Measurements from ENCODE around the gene SLAMF8.

SLAMF8 gene

GRCh38 chr1:159879136-159879535 lies 52.5 kb downstream of the SLAMF8 start:
- Histone ChIP-seq H3K4me1 (ENCODE audit: insufficient read depth, low read length) (no peaks in the 10 kb centered on the region), H3K4me3 (ENCODE audit: low read depth in 1 of 2, low read length in 2 of 2) (no peak overlapping the region), H3K36me3 (ENCODE audit: insufficient read depth, low read length) (no peaks in the 10 kb centered on the region), H3K9me3 (ENCODE audit: low read length) (no peaks in the 10 kb centered on the region), H3K9ac (ENCODE audit: low read length) (no peak overlapping the region), H3K27me3 (ENCODE audit: control insufficient read depth in 1 of 2, insufficient read depth in 2 of 2, low read length in 2 of 2) (peaks cover 0 to 5% of the 10 kb centered on the region in 2 donors), H3K27ac (ENCODE audit: low read depth, low read length) (no peak overlapping the region)

- Histone ChIP-seq H3K4me1 (ENCODE audit: insufficient read depth, low read length) (no peaks in the 10 kb centered on the region), H3K27me3 (ENCODE audit: control insufficient read depth in 1 of 2, insufficient read depth in 2 of 2, low read length in 2 of 2) (peaks cover 0 to 5% of the 10 kb centered on the region in 2 donors), H3K9me3 (ENCODE audit: low read length) (no peaks in the 10 kb centered on the region), H3K9ac (ENCODE audit: low read length) (no peak overlapping the region), H3K27ac (ENCODE audit: low read depth, low read length) (no peak overlapping the region), H3K36me3 (ENCODE audit: insufficient read depth, low read length) (no peaks in the 10 kb centered on the region), H3K4me3 (ENCODE audit: low read depth in 1 of 2, low read length in 2 of 2) (no peak overlapping the region)
These were observed 53.3 kb downstream of the SLAMF8 start for GRCh38 chr1:159879977-159880376.

- Histone ChIP-seq H3K9me3 (ENCODE audit: low read length) (no peaks in the 10 kb centered on the region), H3K27me3 (ENCODE audit: control insufficient read depth in 1 of 2, insufficient read depth in 2 of 2, low read length in 2 of 2) (peaks cover 0 to 5% of the 10 kb centered on the region in 2 donors), H3K4me3 (ENCODE audit: low read depth in 1 of 2, low read length in 2 of 2) (no peak overlapping the region), H3K4me1 (ENCODE audit: insufficient read depth, low read length) (no peaks in the 10 kb centered on the region), H3K27ac (ENCODE audit: low read depth, low read length) (no peak overlapping the region), H3K36me3 (ENCODE audit: insufficient read depth, low read length) (no peaks in the 10 kb centered on the region), H3K9ac (ENCODE audit: low read length) (no peak overlapping the region)
These were observed 53.8 kb downstream of the SLAMF8 start for GRCh38 chr1:159880430-159880829.

GRCh38 chr1:159881622-159882526 lies 55.2 kb downstream of the SLAMF8 start:
- Histone ChIP-seq H3K4me1 (ENCODE audit: insufficient read depth, low read length) (no peaks in the 10 kb centered on the region), H3K9me3 (ENCODE audit: low read length) (no peaks in the 10 kb centered on the region), H3K9ac (ENCODE audit: low read length) (no peak overlapping the region), H3K36me3 (ENCODE audit: insufficient read depth, low read length) (no peaks in the 10 kb centered on the region), H3K27ac (ENCODE audit: low read depth, low read length) (no peak overlapping the region), H3K4me3 (ENCODE audit: low read depth in 1 of 2, low read length in 2 of 2) (no peak overlapping the region), H3K27me3 (ENCODE audit: control insufficient read depth in 1 of 2, insufficient read depth in 2 of 2, low read length in 2 of 2) (peaks cover 0 to 5% of the 10 kb centered on the region in 2 donors)

GRCh38 chr1:159882527-159882862 lies 55.8 kb downstream of the SLAMF8 start:
- H3K4me3 ChIP-seq (ENCODE audit: low read depth in 1 of 2, low read length in 2 of 2), result no peak overlapping the region
- H3K9ac ChIP-seq (ENCODE audit: low read length), result no peak overlapping the region
- H3K27ac ChIP-seq (ENCODE audit: low read depth, low read length), result no peak overlapping the region
- H3K36me3 ChIP-seq (ENCODE audit: insufficient read depth, low read length), result no peaks in the 10 kb centered on the region
- H3K9me3 ChIP-seq (ENCODE audit: low read length), result no peaks in the 10 kb centered on the region
- H3K27me3 ChIP-seq (ENCODE audit: control insufficient read depth in 1 of 2, insufficient read depth in 2 of 2, low read length in 2 of 2), result peaks cover 0 to under 1% of the 10 kb centered on the region in 2 donors
- no peaks in the 10 kb centered on the region for H3K4me1 ChIP-seq (ENCODE audit: insufficient read depth, low read length)

- Histone ChIP-seq H3K27me3 (ENCODE audit: control insufficient read depth in 1 of 2, insufficient read depth in 2 of 2, low read length in 2 of 2) (no peaks in the 10 kb centered on the region), H3K36me3 (ENCODE audit: insufficient read depth, low read length) (no peaks in the 10 kb centered on the region), H3K9ac (ENCODE audit: low read length) (no peak overlapping the region), H3K27ac (ENCODE audit: low read depth, low read length) (no peak overlapping the region), H3K4me3 (ENCODE audit: low read depth in 1 of 2, low read length in 2 of 2) (no peak overlapping the region), H3K9me3 (ENCODE audit: low read length) (no peaks in the 10 kb centered on the region), H3K4me1 (ENCODE audit: insufficient read depth, low read length) (no peaks in the 10 kb centered on the region)
These were observed 56.5 kb downstream of the SLAMF8 start for GRCh38 chr1:159883134-159883533.

- H3K4me3 ChIP-seq (ENCODE audit: low read depth in 1 of 2, low read length in 2 of 2), result no peak overlapping the region
- H3K9me3 ChIP-seq (ENCODE audit: low read length), result no peaks in the 10 kb centered on the region
- H3K4me1 ChIP-seq (ENCODE audit: insufficient read depth, low read length), result no peaks in the 10 kb centered on the region
- no peaks in the 10 kb centered on the region for H3K36me3 ChIP-seq (ENCODE audit: insufficient read depth, low read length)
- H3K9ac ChIP-seq (ENCODE audit: low read length), result no peak overlapping the region
- no peak overlapping the region for H3K27ac ChIP-seq (ENCODE audit: low read depth, low read length)
- no peaks in the 10 kb centered on the region for H3K27me3 ChIP-seq (ENCODE audit: control insufficient read depth in 1 of 2, insufficient read depth in 2 of 2, low read length in 2 of 2)
These were observed 57.6 kb downstream of the SLAMF8 start for GRCh38 chr1:159884296-159884695.

All from muscle layer of colon (tissue), 2 donors.